H1 (cell line): ENCODE data around the gene OSM. TPM values are rescaled to one million over a fixed set of nuclear protein-coding genes. Genes with fewer than 3 reads are reported as not detected.

Experiments
- CHD7 ChIP-seq: fragments of 300-600 bp; sonication (generic); IDR thresholded peaks from 2 replicates; pipeline ENCODE4 v1.7.1; 2012; ENCODE audit warnings: low read length, moderate library complexity, mild to moderate bottlenecking, inconsistent platforms; ENCODE audit not compliant: insufficient replicate concordance
- E2F6 ChIP-seq: IDR thresholded peaks from 2 replicates; pipeline ENCODE4 v1.6.1; 2012; ENCODE audit warnings: inconsistent platforms
- EGR1 ChIP-seq: IDR thresholded peaks from 2 replicates; pipeline ENCODE4 v1.6.1; 2011; ENCODE audit warnings: low read depth, low read length, borderline replicate concordance
- KDM1A ChIP-seq: fragments of 200-600, 300-600 bp; sonication (generic); IDR thresholded peaks from 2 replicates; pipeline ENCODE4 v1.7.1; 2016; ENCODE audit warnings: mild to moderate bottlenecking, low read length, borderline replicate concordance
- KDM4A ChIP-seq: IDR thresholded peaks from one replicate; pipeline ENCODE4 v1.7.1; 2012; ENCODE audit warnings: low read depth, mild to moderate bottlenecking, moderate library complexity, low read length, inconsistent platforms; ENCODE audit not compliant: severe bottlenecking
- MAFK ChIP-seq: IDR thresholded peaks from 2 replicates; pipeline ENCODE4 v1.6.1; 2012; ENCODE audit warnings: low read depth, mild to moderate bottlenecking, improper control_type of control experiment, low read length
- SIN3A ChIP-seq, 2 experiments: IDR thresholded peaks in 1 of 2; conservative IDR thresholded peaks in 1 of 2; 2 replicates each; pipeline ENCODE4 v1.6.1; 2011 to 2012; ENCODE audit warnings: low read length in 2 of 2, improper control_type of control experiment in 1 of 2, low read depth in 1 of 2, mild to moderate bottlenecking in 1 of 2
- TAF7 ChIP-seq: optimal IDR thresholded peaks from 2 replicates; pipeline ENCODE3; 2011; ENCODE audit warnings: low read depth, mild to moderate bottlenecking, inconsistent platforms, low read length, moderate library complexity, borderline replicate concordance
- polyA plus RNA-seq, 7 experiments: library from polyadenylated mRNA; depleted of rRNA in 3 of 7; stranded (reverse) in 5 of 7; unstranded in 2 of 7; fragments of >200 nt in 5 of 7; fragments of 200-250 nt in 2 of 7; gene quantifications; 1 replicate in 5 of 7; 2 replicates in 1 of 7; 4 replicates in 1 of 7; pipeline versions ENCODE4 v1.2.1 to v1.2.3, GENCODE V29; 2011 to 2013; ENCODE audit warnings: missing spikeins in 2 of 7, mixed read lengths in 2 of 7
- total RNA-seq: library from RNA; stranded (reverse); fragmentation: NEBNext Ultra II Directional; extraction: Animal tissue kit (Norgen Biotek cat#: 25700); gene quantifications from 2 replicates; pipeline ENCODE4 v1.2.1, GENCODE V29; 2021

The OSM gene
- total and polyA plus RNA-seq, 2 of the 8 experiments (the other 6 are each of a cell fraction or from before 2014, with no cell fraction given): not detected

GRCh38 chr22:30228509-30229359 lies 37.9 kb downstream of the OSM start (continued):
- no peak for TF ChIP-seq CHD7
- TF ChIP-seq MAFK: no peak
- no peak for TF ChIP-seq KDM1A
- no peak for TF ChIP-seq E2F6
- TF ChIP-seq KDM4A: no peak
- no peak for TF ChIP-seq TAF7
- no peak for TF ChIP-seq EGR1
- TF ChIP-seq SIN3A (conservative IDR thresholded peaks at IDR 0.05 in 1 of 2, IDR thresholded peaks at IDR 0.05 in 1 of 2; ENCODE audit: low read depth in 1 of 2, low read length in 2 of 2): no peak
